ENCODE data around the gene DIP2C.

DIP2C gene

DNA sequence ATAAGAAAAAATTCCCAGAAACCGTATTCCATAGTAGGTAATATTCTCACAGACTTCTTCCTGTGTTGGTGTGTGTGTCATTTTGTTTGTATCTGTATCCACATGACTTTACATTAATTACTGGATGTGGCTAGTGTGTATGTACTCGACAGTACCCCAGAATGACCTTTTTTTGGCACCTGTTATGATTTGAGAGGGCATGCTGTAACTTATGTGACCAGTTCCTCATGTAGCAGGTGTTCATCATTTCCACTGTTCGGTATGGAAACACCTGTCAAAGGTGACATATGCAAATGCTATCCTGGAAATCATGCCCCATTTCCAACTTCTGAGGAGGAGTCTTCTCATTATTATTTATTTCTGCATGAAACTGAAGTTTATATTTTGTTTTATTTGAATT is 464.9 kb downstream of the DIP2C start:
- DNase-seq (ENCODE audit: low spot score) = no peak
